PFSK-1 (cell line): ENCODE measurements around the gene TTC28.

Source experiments
- FOXP2 ChIP-seq: optimal IDR thresholded peaks from 2 replicates; pipeline ENCODE3; 2011; ENCODE audit warnings: borderline replicate concordance, control low read depth, inconsistent platforms; ENCODE audit not compliant: insufficient read depth; ENCODE audit errors: extremely low read length, extremely low read depth
- POLR2AphosphoS5 ChIP-seq: IDR thresholded peaks from 2 replicates; pipeline ENCODE4 v1.6.1; 2012; ENCODE audit warnings: low read depth, mild to moderate bottlenecking, control low read depth, low read length, moderate library complexity
- SIN3A ChIP-seq: IDR thresholded peaks from 2 replicates; pipeline ENCODE4 v1.6.1; 2012; ENCODE audit warnings: mild to moderate bottlenecking, low read length, moderate library complexity, borderline replicate concordance; ENCODE audit not compliant: insufficient read depth
- TAF1 ChIP-seq: IDR thresholded peaks from 2 replicates; pipeline ENCODE4 v1.6.1; 2012; ENCODE audit warnings: low read length, control low read depth, borderline replicate concordance; ENCODE audit not compliant: insufficient read depth
- TF ChIP-seq, protein P1 (sequence below), 2 experiments: IDR thresholded peaks; 2 replicates each; pipeline versions ENCODE4 v1.6.1 to v1.8.0; 2011 to 2012; ENCODE audit warnings: low read depth in 2 of 2, low read length in 2 of 2, control low read depth in 1 of 2, inconsistent platforms in 1 of 2, mild to moderate bottlenecking in 1 of 2, moderate library complexity in 1 of 2; ENCODE audit not compliant: insufficient read depth in 1 of 2

DNA sequence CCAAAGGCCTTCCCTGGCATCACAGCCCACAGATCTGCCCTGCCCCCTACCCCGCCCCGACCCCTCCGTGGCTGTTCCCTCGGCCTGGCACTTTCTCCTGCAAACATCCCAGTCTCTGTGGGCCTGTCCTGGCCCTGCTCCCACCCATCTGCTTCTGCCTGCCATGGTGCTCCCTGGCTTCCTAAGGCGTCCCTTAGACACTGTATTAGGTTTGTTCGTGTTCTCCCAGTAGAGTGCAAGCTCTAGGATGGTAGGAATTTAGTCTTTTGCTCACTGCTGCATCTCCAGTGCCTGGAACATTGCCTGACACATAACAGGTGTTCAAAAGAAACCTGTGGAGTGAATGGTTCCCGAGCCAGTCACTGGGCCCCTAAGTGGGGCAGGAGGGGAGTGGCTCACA, 690.9 kb downstream of the TTC28 start:
- TF ChIP-seq SIN3A (no peak), POLR2AphosphoS5 (no peak), TAF1 (no peak), FOXP2 (no peak)
- TF ChIP-seq, protein P1, sequence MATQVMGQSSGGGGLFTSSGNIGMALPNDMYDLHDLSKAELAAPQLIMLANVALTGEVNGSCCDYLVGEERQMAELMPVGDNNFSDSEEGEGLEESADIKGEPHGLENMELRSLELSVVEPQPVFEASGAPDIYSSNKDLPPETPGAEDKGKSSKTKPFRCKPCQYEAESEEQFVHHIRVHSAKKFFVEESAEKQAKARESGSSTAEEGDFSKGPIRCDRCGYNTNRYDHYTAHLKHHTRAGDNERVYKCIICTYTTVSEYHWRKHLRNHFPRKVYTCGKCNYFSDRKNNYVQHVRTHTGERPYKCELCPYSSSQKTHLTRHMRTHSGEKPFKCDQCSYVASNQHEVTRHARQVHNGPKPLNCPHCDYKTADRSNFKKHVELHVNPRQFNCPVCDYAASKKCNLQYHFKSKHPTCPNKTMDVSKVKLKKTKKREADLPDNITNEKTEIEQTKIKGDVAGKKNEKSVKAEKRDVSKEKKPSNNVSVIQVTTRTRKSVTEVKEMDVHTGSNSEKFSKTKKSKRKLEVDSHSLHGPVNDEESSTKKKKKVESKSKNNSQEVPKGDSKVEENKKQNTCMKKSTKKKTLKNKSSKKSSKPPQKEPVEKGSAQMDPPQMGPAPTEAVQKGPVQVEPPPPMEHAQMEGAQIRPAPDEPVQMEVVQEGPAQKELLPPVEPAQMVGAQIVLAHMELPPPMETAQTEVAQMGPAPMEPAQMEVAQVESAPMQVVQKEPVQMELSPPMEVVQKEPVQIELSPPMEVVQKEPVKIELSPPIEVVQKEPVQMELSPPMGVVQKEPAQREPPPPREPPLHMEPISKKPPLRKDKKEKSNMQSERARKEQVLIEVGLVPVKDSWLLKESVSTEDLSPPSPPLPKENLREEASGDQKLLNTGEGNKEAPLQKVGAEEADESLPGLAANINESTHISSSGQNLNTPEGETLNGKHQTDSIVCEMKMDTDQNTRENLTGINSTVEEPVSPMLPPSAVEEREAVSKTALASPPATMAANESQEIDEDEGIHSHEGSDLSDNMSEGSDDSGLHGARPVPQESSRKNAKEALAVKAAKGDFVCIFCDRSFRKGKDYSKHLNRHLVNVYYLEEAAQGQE (IDR thresholded peaks at IDR 0.05; ENCODE audit: insufficient read depth in 1 of 2, low read depth in 2 of 2, low read length in 2 of 2): no peak
